ENCODE measurements around the gene DEGS1. TPM values are rescaled to one million over a fixed set of nuclear protein-coding genes. Genes with fewer than 3 reads are reported as not detected.

DEGS1 gene
- total RNA-seq, 1 experiment from 2014 or later, result 39.2 TPM

DNA sequence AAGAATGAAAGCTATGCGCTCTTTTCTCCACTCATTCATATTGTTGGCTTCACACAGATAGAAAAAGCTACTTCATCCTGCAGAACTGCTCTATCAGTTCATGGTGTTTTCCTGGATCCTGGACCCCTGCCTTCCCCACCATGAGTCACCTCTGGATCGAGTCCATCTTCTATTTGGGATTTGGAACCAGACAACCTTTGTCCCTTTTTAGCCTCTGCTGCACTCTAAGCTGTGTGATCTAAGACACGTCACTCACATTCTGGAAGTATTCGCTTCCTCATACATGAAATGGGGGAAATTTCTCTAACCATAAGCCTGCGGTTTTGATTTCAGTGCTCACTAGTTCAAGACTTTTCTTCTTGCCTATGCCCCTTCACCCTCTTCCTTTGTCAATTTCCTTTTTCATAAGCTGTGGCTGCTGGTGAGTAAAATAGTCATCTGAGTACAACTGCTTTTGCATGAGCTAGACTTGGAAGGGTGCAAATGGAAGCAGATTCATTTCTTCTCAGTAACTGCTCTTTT, 14.1 kb upstream of the DEGS1 start:
- no peak overlapping the region for H3K27ac Mint-ChIP-seq (ENCODE audit: unreplicated experiment)
- DNase-seq, result no peak
- no peaks in the 10 kb centered on the region for H3K9me3 Mint-ChIP-seq (ENCODE audit: unreplicated experiment)
- no peaks in the 10 kb centered on the region for H3K27me3 Mint-ChIP-seq (ENCODE audit: insufficient read depth, unreplicated experiment)
- peaks cover 14% of the 10 kb centered on the region for H3K4me1 Mint-ChIP-seq (ENCODE audit: low read depth, unreplicated experiment)
- H3K4me3 Mint-ChIP-seq (ENCODE audit: unreplicated experiment), result no peak overlapping the region
- TF ChIP-seq, protein P1, sequence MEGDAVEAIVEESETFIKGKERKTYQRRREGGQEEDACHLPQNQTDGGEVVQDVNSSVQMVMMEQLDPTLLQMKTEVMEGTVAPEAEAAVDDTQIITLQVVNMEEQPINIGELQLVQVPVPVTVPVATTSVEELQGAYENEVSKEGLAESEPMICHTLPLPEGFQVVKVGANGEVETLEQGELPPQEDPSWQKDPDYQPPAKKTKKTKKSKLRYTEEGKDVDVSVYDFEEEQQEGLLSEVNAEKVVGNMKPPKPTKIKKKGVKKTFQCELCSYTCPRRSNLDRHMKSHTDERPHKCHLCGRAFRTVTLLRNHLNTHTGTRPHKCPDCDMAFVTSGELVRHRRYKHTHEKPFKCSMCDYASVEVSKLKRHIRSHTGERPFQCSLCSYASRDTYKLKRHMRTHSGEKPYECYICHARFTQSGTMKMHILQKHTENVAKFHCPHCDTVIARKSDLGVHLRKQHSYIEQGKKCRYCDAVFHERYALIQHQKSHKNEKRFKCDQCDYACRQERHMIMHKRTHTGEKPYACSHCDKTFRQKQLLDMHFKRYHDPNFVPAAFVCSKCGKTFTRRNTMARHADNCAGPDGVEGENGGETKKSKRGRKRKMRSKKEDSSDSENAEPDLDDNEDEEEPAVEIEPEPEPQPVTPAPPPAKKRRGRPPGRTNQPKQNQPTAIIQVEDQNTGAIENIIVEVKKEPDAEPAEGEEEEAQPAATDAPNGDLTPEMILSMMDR (IDR thresholded peaks at IDR 0.05; ENCODE audit: insufficient read depth in 1 of 2, low read depth in 1 of 2, low read length in 1 of 2, severe bottlenecking in 1 of 2, unreplicated experiment in 1 of 2), result no peak
- Histone ChIP-seq H3K36me3 (ENCODE audit: control insufficient read depth, insufficient read depth, low read length) (no peaks in the 10 kb centered on the region), H3K4me3 (ENCODE audit: low read depth, low read length) (no peak overlapping the region), H3K9me3 (no peaks in the 10 kb centered on the region), H3K27me3 (replicated peaks; ENCODE audit: control insufficient read depth, insufficient read depth, low read length) (no peaks in the 10 kb centered on the region), H3K4me1 (no peaks in the 10 kb centered on the region)
- intact Hi-C loops (cut with micrococcal nuclease; ENCODE audit: unreplicated experiment), result no loop called here
- no peaks in the 10 kb centered on the region for H3K36me3 Mint-ChIP-seq (ENCODE audit: insufficient read depth, unreplicated experiment)
- no TSS peak for BruUV-seq (replicated peaks)
- ChIA-PET CTCF (no interaction called here), POLR2A (no interaction called here)

DNA sequence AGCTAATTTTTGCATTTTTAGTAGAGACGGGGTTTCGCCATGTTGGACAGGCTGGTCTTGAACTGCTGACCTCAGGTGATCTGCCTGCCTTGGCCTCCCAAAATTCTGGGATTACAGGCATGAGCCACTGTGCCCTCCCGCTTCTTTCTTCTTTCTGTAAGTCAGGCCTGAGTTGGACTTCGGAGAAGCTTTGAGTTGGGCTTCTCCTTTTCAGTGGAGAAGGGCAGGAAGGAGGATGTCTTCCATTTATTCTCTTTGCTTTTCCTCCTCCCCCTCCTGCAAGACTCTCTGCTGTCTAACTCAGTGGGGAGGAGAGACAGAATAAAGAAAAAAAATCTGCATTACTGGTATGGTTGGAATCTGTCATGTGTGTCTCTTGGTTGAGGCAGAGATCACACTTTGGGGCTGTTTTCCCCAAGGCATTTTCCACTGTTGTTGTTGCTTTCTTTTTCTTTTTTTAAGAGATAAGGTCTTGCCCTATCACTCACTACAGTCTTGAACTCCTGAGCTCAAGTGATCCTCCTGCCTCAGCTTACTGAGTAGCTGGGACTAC, 13.2 kb upstream of the DEGS1 start:
- H3K27me3 ChIP-seq (replicated peaks; ENCODE audit: control insufficient read depth, insufficient read depth, low read length), result no peaks in the 10 kb centered on the region
- H3K27me3 Mint-ChIP-seq (ENCODE audit: insufficient read depth, unreplicated experiment), result no peaks in the 10 kb centered on the region
- H3K4me1 ChIP-seq, result no peaks in the 10 kb centered on the region
- H3K4me3 ChIP-seq (ENCODE audit: low read depth, low read length), result no peak overlapping the region
- BruUV-seq (replicated peaks), result no TSS peak
- TF ChIP-seq, protein P1 (IDR thresholded peaks at IDR 0.05; ENCODE audit: insufficient read depth in 1 of 2, low read depth in 1 of 2, low read length in 1 of 2, severe bottlenecking in 1 of 2, unreplicated experiment in 1 of 2), result no peak
- intact Hi-C loops (cut with micrococcal nuclease; ENCODE audit: unreplicated experiment), result loop anchor here (1.0 kb wide), 1 partner anchor 164 kb away; no protein-coding TSS in a partner anchor
- CTCF ChIA-PET, result no interaction called here
- no peaks in the 10 kb centered on the region for H3K36me3 ChIP-seq (ENCODE audit: control insufficient read depth, insufficient read depth, low read length)
- H3K27ac Mint-ChIP-seq (ENCODE audit: unreplicated experiment), result no peak overlapping the region
- peaks cover 14% of the 10 kb centered on the region for H3K4me1 Mint-ChIP-seq (ENCODE audit: low read depth, unreplicated experiment)
- no peaks in the 10 kb centered on the region for H3K9me3 Mint-ChIP-seq (ENCODE audit: unreplicated experiment)
- no peak for DNase-seq
- POLR2A ChIA-PET, result no interaction called here
- no peaks in the 10 kb centered on the region for H3K36me3 Mint-ChIP-seq (ENCODE audit: insufficient read depth, unreplicated experiment)
- no peak overlapping the region for H3K4me3 Mint-ChIP-seq (ENCODE audit: unreplicated experiment)
- no peaks in the 10 kb centered on the region for H3K9me3 ChIP-seq

DNA sequence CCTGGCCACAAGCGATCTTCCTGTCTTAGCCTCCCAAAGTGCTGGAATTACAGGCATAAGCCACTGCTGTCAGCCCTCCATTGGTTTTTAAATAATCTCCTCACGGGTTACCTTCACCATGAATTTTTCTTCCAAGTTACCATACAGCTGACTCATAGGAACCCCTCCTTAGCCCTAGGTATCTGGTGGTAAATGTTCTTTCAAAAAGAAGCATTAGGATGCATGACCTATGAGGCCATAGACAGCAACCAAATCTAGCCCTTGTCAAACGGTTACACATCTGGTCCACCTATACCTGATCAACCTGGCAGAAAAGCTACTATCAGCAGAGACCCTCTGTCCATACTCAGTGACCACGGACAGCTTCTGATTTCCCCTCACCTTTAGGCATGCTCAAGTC, 12.7 kb upstream of the DEGS1 start:
- Histone ChIP-seq H3K4me3 (ENCODE audit: low read depth, low read length) (no peak overlapping the region), H3K4me1 (no peaks in the 10 kb centered on the region), H3K36me3 (ENCODE audit: control insufficient read depth, insufficient read depth, low read length) (no peaks in the 10 kb centered on the region), H3K27me3 (replicated peaks; ENCODE audit: control insufficient read depth, insufficient read depth, low read length) (no peaks in the 10 kb centered on the region), H3K9me3 (no peaks in the 10 kb centered on the region)
- TF ChIP-seq, protein P1 (IDR thresholded peaks at IDR 0.05; ENCODE audit: insufficient read depth in 1 of 2, low read depth in 1 of 2, low read length in 1 of 2, severe bottlenecking in 1 of 2, unreplicated experiment in 1 of 2), result no peak
- ChIA-PET CTCF (no interaction called here), POLR2A (no interaction called here)
- H3K4me3 Mint-ChIP-seq (ENCODE audit: unreplicated experiment), result no peak overlapping the region
- H3K27ac Mint-ChIP-seq (ENCODE audit: unreplicated experiment), result no peak overlapping the region
- no peaks in the 10 kb centered on the region for H3K9me3 Mint-ChIP-seq (ENCODE audit: unreplicated experiment)
- no TSS peak for BruUV-seq (replicated peaks)
- no peaks in the 10 kb centered on the region for H3K27me3 Mint-ChIP-seq (ENCODE audit: insufficient read depth, unreplicated experiment)
- peaks cover 14% of the 10 kb centered on the region for H3K4me1 Mint-ChIP-seq (ENCODE audit: low read depth, unreplicated experiment)
- no peak for DNase-seq
- intact Hi-C loops (cut with micrococcal nuclease; ENCODE audit: unreplicated experiment), result loop anchor here (1.0 kb wide), 1 partner anchor 163 kb away; no protein-coding TSS in a partner anchor
- H3K36me3 Mint-ChIP-seq (ENCODE audit: insufficient read depth, unreplicated experiment), result no peaks in the 10 kb centered on the region
